GM12878 (cell line): ENCODE results near the gene DNASE1L3.

Source experiments
- CEBPB ChIP-seq, 2 experiments: fragments of 150-350 bp in 1 of 2; IDR thresholded peaks; 2 replicates each; pipeline ENCODE4 v1.6.1; 2012 to 2014; ENCODE audit warnings: low read depth in 2 of 2, low read length in 2 of 2, borderline replicate concordance in 1 of 2, inconsistent platforms in 1 of 2
- CREM ChIP-seq: IDR thresholded peaks from 2 replicates; pipeline ENCODE4 v1.6.1; 2014; ENCODE audit warnings: antibody characterized with exemption, low read depth
- EZH2 ChIP-seq: IDR thresholded peaks from 2 replicates; pipeline ENCODE4 v1.6.1; 2012; ENCODE audit warnings: low read depth, mild to moderate bottlenecking, control low read depth, inconsistent platforms, low read length, borderline replicate concordance; ENCODE audit not compliant: control insufficient read depth
- FOS ChIP-seq: IDR thresholded peaks from 3 replicates; pipeline ENCODE4 v1.6.1; 2011; ENCODE audit warnings: borderline replicate concordance; ENCODE audit not compliant: insufficient read length; ENCODE audit errors: extremely low read depth
- MEF2A ChIP-seq: IDR thresholded peaks from 2 replicates; pipeline ENCODE4 v1.6.1; 2011; ENCODE audit warnings: low read depth, mild to moderate bottlenecking, low read length, moderate library complexity; ENCODE audit not compliant: insufficient read depth
- MYC ChIP-seq: IDR thresholded peaks from 2 replicates; pipeline ENCODE4 v1.6.1; 2011; ENCODE audit warnings: mild to moderate bottlenecking, low read length, moderate library complexity, inconsistent platforms; ENCODE audit not compliant: insufficient read depth, insufficient replicate concordance, insufficient read length, severe bottlenecking
- NFIC ChIP-seq: IDR thresholded peaks from 2 replicates; pipeline ENCODE4 v1.6.1; 2012; ENCODE audit warnings: low read depth, mild to moderate bottlenecking, inconsistent platforms, low read length, moderate library complexity
- POLR2A ChIP-seq: IDR thresholded peaks from 2 replicates; pipeline ENCODE4 v1.6.1; 2011; ENCODE audit warnings: low read depth, mild to moderate bottlenecking, low read length
- TF ChIP-seq, protein P1 (sequence below), 3 experiments: IDR thresholded peaks in 2 of 3; conservative IDR thresholded peaks in 1 of 3; 2 replicates each; pipeline ENCODE4 v1.5.1; 2011; ENCODE audit warnings: low read depth in 3 of 3, low read length in 3 of 3, mild to moderate bottlenecking in 3 of 3, control low read depth in 2 of 3, moderate library complexity in 2 of 3, inconsistent platforms in 1 of 3, mixed read lengths in 1 of 3; ENCODE audit not compliant: control insufficient read depth in 2 of 3, insufficient read depth in 1 of 3; ENCODE audit errors: extremely low read depth in 1 of 3

DNA sequence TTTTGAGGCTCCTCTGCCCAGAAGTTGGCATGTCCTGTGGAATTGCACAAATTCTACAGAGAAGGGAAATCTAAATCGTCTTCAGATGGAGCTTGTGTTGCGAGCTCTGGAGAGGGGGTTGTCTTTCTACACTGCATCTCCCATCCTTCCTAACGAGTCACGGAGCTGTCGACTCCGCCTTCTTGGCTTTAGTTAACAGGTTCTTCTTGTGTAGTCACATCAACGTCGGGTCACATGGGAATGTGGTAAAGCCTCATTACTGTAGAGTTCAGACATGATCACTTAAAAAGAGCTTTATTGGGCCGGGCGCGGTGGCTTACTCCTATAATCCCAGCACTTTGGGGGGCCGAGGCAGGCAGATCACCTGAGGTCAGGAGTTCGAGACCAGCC, 60.0 kb downstream of the DNASE1L3 start:
- TF ChIP-seq NFIC: no peak
- no peak for TF ChIP-seq MEF2A
- TF ChIP-seq EZH2: no peak
- TF ChIP-seq, protein P1, sequence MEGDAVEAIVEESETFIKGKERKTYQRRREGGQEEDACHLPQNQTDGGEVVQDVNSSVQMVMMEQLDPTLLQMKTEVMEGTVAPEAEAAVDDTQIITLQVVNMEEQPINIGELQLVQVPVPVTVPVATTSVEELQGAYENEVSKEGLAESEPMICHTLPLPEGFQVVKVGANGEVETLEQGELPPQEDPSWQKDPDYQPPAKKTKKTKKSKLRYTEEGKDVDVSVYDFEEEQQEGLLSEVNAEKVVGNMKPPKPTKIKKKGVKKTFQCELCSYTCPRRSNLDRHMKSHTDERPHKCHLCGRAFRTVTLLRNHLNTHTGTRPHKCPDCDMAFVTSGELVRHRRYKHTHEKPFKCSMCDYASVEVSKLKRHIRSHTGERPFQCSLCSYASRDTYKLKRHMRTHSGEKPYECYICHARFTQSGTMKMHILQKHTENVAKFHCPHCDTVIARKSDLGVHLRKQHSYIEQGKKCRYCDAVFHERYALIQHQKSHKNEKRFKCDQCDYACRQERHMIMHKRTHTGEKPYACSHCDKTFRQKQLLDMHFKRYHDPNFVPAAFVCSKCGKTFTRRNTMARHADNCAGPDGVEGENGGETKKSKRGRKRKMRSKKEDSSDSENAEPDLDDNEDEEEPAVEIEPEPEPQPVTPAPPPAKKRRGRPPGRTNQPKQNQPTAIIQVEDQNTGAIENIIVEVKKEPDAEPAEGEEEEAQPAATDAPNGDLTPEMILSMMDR (IDR thresholded peaks at IDR 0.05 in 2 of 3, conservative IDR thresholded peaks at IDR 0.05 in 1 of 3; ENCODE audit: control insufficient read depth in 2 of 3, extremely low read depth in 1 of 3, insufficient read depth in 1 of 3, low read depth in 3 of 3, low read length in 3 of 3): no peak
- no peak for TF ChIP-seq FOS
- TF ChIP-seq MYC: no peak
- TF ChIP-seq CREM: no peak
- TF ChIP-seq POLR2A: no peak
- no peak for TF ChIP-seq CEBPB (IDR thresholded peaks at IDR 0.05; ENCODE audit: borderline replicate concordance in 1 of 2, low read depth in 2 of 2, low read length in 2 of 2)
